Nephron progenitor cell (in vitro differentiated cells): Measurements from ENCODE around the gene TSPAN15.
A peak's percentile ranks its signal among the peaks of the same experiment; 100 is the strongest.

Experiments used
- DNase-seq: peaks from one replicate; pipeline ENCODE4 v3.0.0; 2021
- H3K27ac Mint-ChIP-seq: 2 replicates; pipeline ENCODE4 v1.8.0; 2021; ENCODE audit warnings: mild to moderate bottlenecking, moderate library complexity, mixed read lengths
- H3K27me3 Mint-ChIP-seq: 2 replicates; pipeline ENCODE4 v1.8.0; 2021; ENCODE audit warnings: mild to moderate bottlenecking, low read depth, mixed read lengths; ENCODE audit not compliant: poor library complexity
- H3K36me3 Mint-ChIP-seq: 2 replicates; pipeline ENCODE4 v1.8.0; 2021; ENCODE audit warnings: low read depth, mixed read lengths
- H3K4me1 Mint-ChIP-seq: 2 replicates; pipeline ENCODE4 v1.8.0; 2021; ENCODE audit warnings: mixed read lengths
- H3K4me3 Mint-ChIP-seq: 2 replicates; pipeline ENCODE4 v1.8.0; 2021; ENCODE audit warnings: mild to moderate bottlenecking, moderate library complexity, mixed read lengths
- H3K9me3 Mint-ChIP-seq: 2 replicates; pipeline ENCODE4 v1.8.0; 2021; ENCODE audit warnings: mild to moderate bottlenecking, moderate library complexity, mixed read lengths
- CTCF ChIP-seq: fragments of 200-600 bp; sonication (generic); IDR thresholded peaks from 2 replicates; pipeline ENCODE4 v1.5.0; 2021; ENCODE audit warnings: antibody characterized with exemption

Gene TSPAN15

GRCh38 chr10:69457771-69458237, 6.5 kb downstream of the TSPAN15 start:
- peaks cover 49% of the 10 kb centered on the region for H3K4me1 Mint-ChIP-seq
- H3K27me3 Mint-ChIP-seq: peaks cover 17% of the 10 kb centered on the region
- no peak overlapping the region for H3K4me3 Mint-ChIP-seq
- no peaks in the 10 kb centered on the region for H3K9me3 Mint-ChIP-seq
- no peak for DNase-seq
- H3K27ac Mint-ChIP-seq: peak overlapping the region; percentile 29
- TF ChIP-seq CTCF: no peak
- no peaks in the 10 kb centered on the region for H3K36me3 Mint-ChIP-seq

GRCh38 chr10:69458430-69459100, 7.3 kb downstream of the TSPAN15 start:
- no peak for TF ChIP-seq CTCF
- no peaks in the 10 kb centered on the region for H3K9me3 Mint-ChIP-seq
- peak overlapping the region; percentile 24 for H3K27ac Mint-ChIP-seq
- H3K4me3 Mint-ChIP-seq: no peak overlapping the region
- DNase-seq: no peak
- H3K4me1 Mint-ChIP-seq: peaks cover 47% of the 10 kb centered on the region
- no peaks in the 10 kb centered on the region for H3K36me3 Mint-ChIP-seq
- peaks cover 12% of the 10 kb centered on the region for H3K27me3 Mint-ChIP-seq

- Mint-ChIP-seq H3K4me1 (peaks cover 53% of the 10 kb centered on the region), H3K27me3 (peaks cover 6% of the 10 kb centered on the region), H3K27ac (peak overlapping the region; percentile 24), H3K9me3 (no peaks in the 10 kb centered on the region), H3K4me3 (no peak overlapping the region), H3K36me3 (no peaks in the 10 kb centered on the region)
- no peak for TF ChIP-seq CTCF
- DNase-seq: no peak
Measured at GRCh38 chr10:69459101-69459790, 8.0 kb downstream of the TSPAN15 start.

- no peak for DNase-seq
- Mint-ChIP-seq H3K4me1 (peaks cover 61% of the 10 kb centered on the region), H3K27me3 (peaks cover 6% of the 10 kb centered on the region), H3K9me3 (no peaks in the 10 kb centered on the region), H3K27ac (no peak overlapping the region), H3K4me3 (no peak overlapping the region), H3K36me3 (no peaks in the 10 kb centered on the region)
- no peak for TF ChIP-seq CTCF
Measured at GRCh38 chr10:69459893-69460575, 8.8 kb downstream of the TSPAN15 start.

- no peak for TF ChIP-seq CTCF
- Mint-ChIP-seq H3K36me3 (no peaks in the 10 kb centered on the region), H3K9me3 (no peaks in the 10 kb centered on the region), H3K27me3 (peaks cover 2% of the 10 kb centered on the region), H3K27ac (peak overlapping the region; percentile 77), H3K4me1 (peaks cover 68% of the 10 kb centered on the region), H3K4me3 (no peak overlapping the region)
- DNase-seq: no peak
Measured at GRCh38 chr10:69460576-69461242, 9.4 kb downstream of the TSPAN15 start.
